ENCODE measurements around the gene NUP205.
A peak's percentile ranks its signal among the peaks of the same experiment; 100 is the strongest.

Gene NUP205

GRCh38 chr7:135538376-135538775 lies 19.3 kb upstream of the NUP205 start:
- DNase-seq (ENCODE audit: extremely low read depth in 1 of 2, low read depth in 1 of 2), result no peak

GRCh38 chr7:135539629-135540028 lies 18.1 kb upstream of the NUP205 start:
- DNase-seq (ENCODE audit: extremely low read depth in 1 of 2, low read depth in 1 of 2), result no peak

GRCh38 chr7:135541029-135541428 lies 16.7 kb upstream of the NUP205 start:
- DNase-seq (ENCODE audit: extremely low read depth in 1 of 2, low read depth in 1 of 2), result no peak

GRCh38 chr7:135550196-135550595 lies 7.5 kb upstream of the NUP205 start:
- DNase-seq (ENCODE audit: extremely low read depth in 1 of 2, low read depth in 1 of 2), result no peak

- DNase-seq (ENCODE audit: extremely low read depth in 1 of 2, low read depth in 1 of 2), result no peak
Measured at GRCh38 chr7:135552148-135552547, 5.6 kb upstream of the NUP205 start.

GRCh38 chr7:135553346-135553745 lies 4.4 kb upstream of the NUP205 start:
- no peak for DNase-seq (ENCODE audit: extremely low read depth in 1 of 2, low read depth in 1 of 2)

- DNase-seq (ENCODE audit: extremely low read depth in 1 of 2, low read depth in 1 of 2), result peak; percentile 26 to 52
Measured at GRCh38 chr7:135558337-135558767, 635 bp downstream of the NUP205 start.

GRCh38 chr7:135558881-135559280 lies 1.2 kb downstream of the NUP205 start:
- no peak for DNase-seq (ENCODE audit: extremely low read depth in 1 of 2, low read depth in 1 of 2)

- DNase-seq (ENCODE audit: extremely low read depth in 1 of 2, low read depth in 1 of 2), result no peak
Measured at GRCh38 chr7:135560631-135561030, 2.9 kb downstream of the NUP205 start.

GRCh38 chr7:135562720-135563119 lies 5.0 kb downstream of the NUP205 start:
- DNase-seq (ENCODE audit: extremely low read depth in 1 of 2, low read depth in 1 of 2), result no peak

GRCh38 chr7:135571834-135572233 lies 14.1 kb downstream of the NUP205 start:
- no peak for DNase-seq (ENCODE audit: extremely low read depth in 1 of 2, low read depth in 1 of 2)

GRCh38 chr7:135573541-135573940 lies 15.8 kb downstream of the NUP205 start:
- DNase-seq (ENCODE audit: extremely low read depth in 1 of 2, low read depth in 1 of 2), result no peak

- no peak for DNase-seq (ENCODE audit: extremely low read depth in 1 of 2, low read depth in 1 of 2)
Measured at GRCh38 chr7:135575296-135575695, 17.6 kb downstream of the NUP205 start.

- DNase-seq (ENCODE audit: extremely low read depth in 1 of 2, low read depth in 1 of 2), result no peak
Measured at GRCh38 chr7:135578569-135578968, 20.9 kb downstream of the NUP205 start.

- DNase-seq (ENCODE audit: extremely low read depth in 1 of 2, low read depth in 1 of 2), result no peak
Measured at GRCh38 chr7:135584362-135585353, 26.9 kb downstream of the NUP205 start.

- no peak for DNase-seq (ENCODE audit: extremely low read depth in 1 of 2, low read depth in 1 of 2)
Measured at GRCh38 chr7:135597181-135597925, 39.6 kb downstream of the NUP205 start.

GRCh38 chr7:135597926-135598305 lies 40.2 kb downstream of the NUP205 start:
- DNase-seq (ENCODE audit: extremely low read depth in 1 of 2, low read depth in 1 of 2), result no peak

GRCh38 chr7:135599471-135599870 lies 41.8 kb downstream of the NUP205 start:
- no peak for DNase-seq (ENCODE audit: extremely low read depth in 1 of 2, low read depth in 1 of 2)

- DNase-seq (ENCODE audit: extremely low read depth in 1 of 2, low read depth in 1 of 2), result no peak
Measured at GRCh38 chr7:135600226-135600625, 42.5 kb downstream of the NUP205 start.

- no peak for DNase-seq (ENCODE audit: extremely low read depth in 1 of 2, low read depth in 1 of 2)
Measured at GRCh38 chr7:135601182-135601581, 43.5 kb downstream of the NUP205 start.

- no peak for DNase-seq (ENCODE audit: extremely low read depth in 1 of 2, low read depth in 1 of 2)
Measured at GRCh38 chr7:135602304-135602703, 44.6 kb downstream of the NUP205 start.

- no peak for DNase-seq (ENCODE audit: extremely low read depth in 1 of 2, low read depth in 1 of 2)
Measured at GRCh38 chr7:135616136-135616535, 58.4 kb downstream of the NUP205 start.

Measured in stimulated activated CD8-positive, alpha-beta memory T cell treated with anti-CD3 and anti-CD28 coated beads, Interleukin-7, amount 100 ng/mL, for 48 hours (primary cell).